Urinary bladder (tissue), 4 donors: Measurements from ENCODE around the gene PADI1. TPM values are rescaled to one million over a fixed set of nuclear protein-coding genes. Genes with fewer than 3 reads are reported as not detected.

Experiments
- DNase-seq: peaks from one replicate; pipeline ENCODE4 v3.0.0-alpha.2; 2015; ENCODE audit errors: extremely low spot score
- H3K27ac ChIP-seq: one replicate; pipeline ENCODE4 v1.5.1; 2013; ENCODE audit warnings: low read depth, mild to moderate bottlenecking, moderate library complexity
- H3K36me3 ChIP-seq: one replicate; pipeline ENCODE4 v1.6.1; 2013; ENCODE audit warnings: mild to moderate bottlenecking, moderate library complexity; ENCODE audit not compliant: insufficient read depth
- H3K4me1 ChIP-seq: one replicate; pipeline ENCODE4 v1.6.1; 2013; ENCODE audit warnings: mild to moderate bottlenecking, moderate library complexity; ENCODE audit not compliant: insufficient read depth
- H3K4me3 ChIP-seq: one replicate; pipeline ENCODE4 v1.5.1; 2013; ENCODE audit warnings: low read depth, low read length
- WGBS: extraction: QIAGEN DNeasy Blood & Tissue Kit; methylation state at CpG from one replicate; pipeline ENCODE4 v1.1.7; 2013; 5-methylcytosine and 5-hydroxymethylcytosine counted together
- polyA plus RNA-seq: library from polyadenylated mRNA; stranded (reverse); fragments of 200-250 nt; gene quantifications from one replicate; pipeline ENCODE4 v1.2.3, GENCODE V29; 2013
- total RNA-seq: library from RNA; depleted of rRNA; stranded (reverse); fragments of >200 nt; gene quantifications from one replicate; pipeline ENCODE4 v1.2.3, GENCODE V29; 2014
- donor health status: healthy with polysubstance abuse.
- donor health status: healthy.

Gene PADI1
- total and polyA plus RNA-seq, 2 donors = 0.16 to 0.18 TPM

- H3K36me3 ChIP-seq = no peaks in the 10 kb centered on the region
- H3K4me1 ChIP-seq = no peaks in the 10 kb centered on the region
- WGBS = 50% methylated on average over 11 of the region's 11 CpGs
- no peak for DNase-seq
- H3K27ac ChIP-seq = no peak overlapping the region
- no peak overlapping the region for H3K4me3 ChIP-seq
Measured at GRCh38 chr1:17276568-17276967, 71.6 kb downstream of the PADI1 start.

- 76% methylated on average over 8 of the region's 8 CpGs for WGBS
- no peaks in the 10 kb centered on the region for H3K4me1 ChIP-seq
- H3K36me3 ChIP-seq = no peaks in the 10 kb centered on the region
- no peak for DNase-seq
- no peak overlapping the region for H3K27ac ChIP-seq
- H3K4me3 ChIP-seq = no peak overlapping the region
Measured at GRCh38 chr1:17277511-17278159, 72.7 kb downstream of the PADI1 start.

GRCh38 chr1:17278996-17279830, 74.3 kb downstream of the PADI1 start:
- Histone ChIP-seq H3K4me1 (no peaks in the 10 kb centered on the region), H3K27ac (no peak overlapping the region), H3K4me3 (no peak overlapping the region), H3K36me3 (no peaks in the 10 kb centered on the region)
- 85% methylated on average over 14 of the region's 14 CpGs for WGBS
- no peak for DNase-seq

- DNase-seq = no peak
- 80% methylated on average over 7 of the region's 7 CpGs for WGBS
- H3K4me3 ChIP-seq = no peak overlapping the region
- no peaks in the 10 kb centered on the region for H3K36me3 ChIP-seq
- H3K4me1 ChIP-seq = no peaks in the 10 kb centered on the region
- no peak overlapping the region for H3K27ac ChIP-seq
Measured at GRCh38 chr1:17280436-17280835, 75.5 kb downstream of the PADI1 start.

- Histone ChIP-seq H3K4me1 (no peaks in the 10 kb centered on the region), H3K27ac (no peak overlapping the region), H3K36me3 (no peaks in the 10 kb centered on the region), H3K4me3 (no peak overlapping the region)
- 82% methylated on average over 2 of the region's 2 CpGs for WGBS
- DNase-seq = no peak
Measured at GRCh38 chr1:17280894-17281293, 76.0 kb downstream of the PADI1 start.

- Histone ChIP-seq H3K27ac (no peak overlapping the region), H3K36me3 (no peaks in the 10 kb centered on the region), H3K4me1 (no peaks in the 10 kb centered on the region), H3K4me3 (no peak overlapping the region)
- 81% methylated on average over 8 of the region's 8 CpGs for WGBS
- no peak for DNase-seq
Measured at GRCh38 chr1:17281775-17282181, 76.8 kb downstream of the PADI1 start.

DNA sequence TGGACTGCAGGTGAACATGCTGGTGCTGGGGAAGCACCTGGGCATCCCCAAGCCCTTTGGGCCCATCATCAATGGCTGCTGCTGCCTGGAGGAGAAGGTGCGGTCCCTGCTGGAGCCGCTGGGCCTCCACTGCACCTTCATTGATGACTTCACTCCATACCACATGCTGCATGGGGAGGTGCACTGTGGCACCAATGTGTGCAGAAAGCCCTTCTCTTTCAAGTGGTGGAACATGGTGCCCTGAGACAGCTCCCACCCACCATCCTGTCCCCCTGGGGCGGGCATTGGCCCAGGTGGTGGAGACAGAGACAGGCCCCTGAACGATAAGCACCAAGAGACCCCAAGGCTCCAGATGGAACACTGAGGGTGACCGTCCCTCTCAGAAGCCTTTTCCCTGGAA, 77.9 kb downstream of the PADI1 start:
- no peak for DNase-seq
- Histone ChIP-seq H3K36me3 (no peaks in the 10 kb centered on the region), H3K4me3 (no peak overlapping the region), H3K27ac (no peak overlapping the region), H3K4me1 (no peaks in the 10 kb centered on the region)
- 90% methylated on average over 5 of the region's 5 CpGs for WGBS

- WGBS = 76% methylated on average over 5 of the region's 5 CpGs
- no peaks in the 10 kb centered on the region for H3K4me1 ChIP-seq
Measured at GRCh38 chr1:17286646-17287045, 81.7 kb downstream of the PADI1 start.

GRCh38 chr1:17287130-17287776, 82.3 kb downstream of the PADI1 start:
- no peak overlapping the region for H3K4me3 ChIP-seq
- 81% methylated on average over 5 of the region's 5 CpGs for WGBS
- no peaks in the 10 kb centered on the region for H3K4me1 ChIP-seq
- no peak for DNase-seq
- no peak overlapping the region for H3K27ac ChIP-seq
- no peaks in the 10 kb centered on the region for H3K36me3 ChIP-seq

More at GRCh38 chr1:17286646-17287045, 81.7 kb downstream of the PADI1 start:
- Histone ChIP-seq H3K4me3 (no peak overlapping the region), H3K36me3 (no peaks in the 10 kb centered on the region), H3K27ac (no peak overlapping the region)
- no peak for DNase-seq

- WGBS = 20% methylated on average over 2 of the region's 2 CpGs
- Histone ChIP-seq H3K4me1 (no peaks in the 10 kb centered on the region), H3K27ac (no peak overlapping the region), H3K4me3 (no peak overlapping the region), H3K36me3 (no peaks in the 10 kb centered on the region)
- no peak for DNase-seq
Measured at GRCh38 chr1:17289721-17290120, 84.8 kb downstream of the PADI1 start.

DNA sequence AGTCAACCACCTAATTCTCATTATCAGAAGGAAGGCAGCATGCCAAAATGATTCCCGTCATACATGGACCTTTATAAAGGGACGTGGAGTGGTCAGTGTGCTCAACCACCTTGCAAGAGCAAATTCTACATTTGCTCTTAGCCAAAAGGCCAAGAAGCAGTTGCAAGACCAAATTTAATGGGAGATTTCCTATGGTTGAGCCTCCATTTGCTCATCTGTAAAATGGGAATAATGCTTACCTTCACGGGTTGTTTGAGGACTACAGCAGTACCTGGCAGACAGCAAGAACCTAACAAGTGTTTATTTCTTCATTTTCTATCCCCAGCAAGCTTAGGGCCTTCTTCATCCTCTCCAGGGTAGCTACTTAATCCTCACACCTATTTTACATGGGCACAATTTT, 85.6 kb downstream of the PADI1 start:
- WGBS = 90% methylated on average over 3 of the region's 3 CpGs
- H3K4me3 ChIP-seq = no peak overlapping the region
- no peak overlapping the region for H3K27ac ChIP-seq
- H3K36me3 ChIP-seq = no peaks in the 10 kb centered on the region
- DNase-seq = no peak
- no peaks in the 10 kb centered on the region for H3K4me1 ChIP-seq

GRCh38 chr1:17292299-17293160, 87.6 kb downstream of the PADI1 start:
- Histone ChIP-seq H3K4me1 (no peaks in the 10 kb centered on the region), H3K4me3 (no peak overlapping the region), H3K27ac (no peak overlapping the region), H3K36me3 (no peaks in the 10 kb centered on the region)
- 53% methylated on average over 7 of the region's 7 CpGs for WGBS
- peak; percentile 15 for DNase-seq

DNA sequence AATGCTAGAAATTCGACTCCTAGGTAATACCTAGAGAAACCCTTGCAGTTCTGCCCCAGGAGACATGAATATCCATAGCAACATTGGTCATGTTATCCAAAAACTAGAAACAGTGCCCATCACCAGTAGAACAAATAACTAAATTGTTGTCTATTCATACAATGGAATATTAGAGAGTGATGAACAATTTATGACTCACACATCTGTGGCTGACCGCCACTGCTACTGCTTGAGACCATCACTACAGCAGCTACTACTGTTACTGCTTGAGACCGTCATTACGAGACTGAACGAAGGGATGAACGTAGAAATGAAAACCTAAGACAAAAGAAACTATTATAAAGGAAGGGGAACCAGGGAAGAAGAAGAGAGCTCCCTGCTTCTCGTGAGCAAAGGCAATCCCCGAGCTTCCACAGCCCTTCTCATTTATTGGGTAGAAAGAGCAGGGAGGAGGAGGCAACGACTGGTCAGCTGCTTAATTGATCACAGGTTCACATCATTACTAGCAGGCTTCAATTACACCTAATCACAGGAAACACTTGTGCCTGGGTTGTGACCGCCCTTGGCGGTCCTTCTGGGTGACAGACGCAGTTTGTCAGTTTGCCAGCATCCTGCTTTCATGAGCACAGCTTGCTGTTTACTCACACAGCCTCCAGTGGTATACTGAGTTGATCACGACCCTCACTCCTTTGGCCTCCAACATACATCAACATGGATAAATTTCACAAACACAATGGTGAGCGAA, 88.9 kb downstream of the PADI1 start:
- Histone ChIP-seq H3K36me3 (no peaks in the 10 kb centered on the region), H3K27ac (no peak overlapping the region), H3K4me1 (no peaks in the 10 kb centered on the region), H3K4me3 (no peak overlapping the region)
- no peak for DNase-seq
- 45% methylated on average over 14 of the region's 14 CpGs for WGBS
